Ascending aorta (tissue), 2 donors: ENCODE data around the gene TEN1. TPM values are rescaled to one million over a fixed set of nuclear protein-coding genes. Genes with fewer than 3 reads are reported as not detected.

Experiments
- DNase-seq, 2 donors: peaks; one replicate each; pipeline ENCODE4 v3.0.0-alpha.2; 2019; ENCODE audit warnings: low spot score in 2 of 2
- H3K27ac ChIP-seq, 2 donors: fragments of 200-600 bp; sonication (generic); one replicate each; pipeline ENCODE4 v1.5.1; 2016 to 2017; ENCODE audit warnings: mild to moderate bottlenecking in 1 of 2
- H3K27me3 ChIP-seq: fragments of 200-600 bp; sonication (generic); one replicate; pipeline ENCODE4 v1.5.1; 2017
- H3K36me3 ChIP-seq, 2 donors: fragments of 200-600 bp; sonication (generic); one replicate each; pipeline ENCODE4 v1.5.1; 2016
- H3K4me1 ChIP-seq, 2 donors: fragments of 200-600 bp; sonication (generic); one replicate each; pipeline ENCODE4 v1.5.1; 2016 to 2017; ENCODE audit warnings: mild to moderate bottlenecking in 1 of 2
- H3K4me3 ChIP-seq, 2 donors: fragments of 200-600 bp; sonication (generic); one replicate each; pipeline ENCODE4 v1.5.1; 2016 to 2017; ENCODE audit warnings: mild to moderate bottlenecking in 1 of 2
- H3K9me3 ChIP-seq, 2 donors: fragments of 200-600 bp; sonication (generic); one replicate each; pipeline ENCODE4 v1.5.1; 2016
- CTCF ChIP-seq, 3 experiments: fragments of 200-600 bp in 2 of 3; fragments of 450-650 bp in 1 of 3; sonication (generic) in 2 of 3; IDR thresholded peaks; one replicate each; pipeline ENCODE4 v1.5.1; 2016 to 2019; ENCODE audit warnings: antibody characterized with exemption in 3 of 3, mild to moderate bottlenecking in 1 of 3, moderate library complexity in 1 of 3
- intact Hi-C: fragments of 100-400 bp; cut with DNase I; formaldehyde crosslinking; loops from one replicate; pipeline ENCODE4 v1.15.1; 2023
- total RNA-seq: library from RNA; depleted of rRNA; stranded (reverse); fragments of >200 nt; gene quantifications from one replicate; pipeline ENCODE4 v1.1.0, GENCODE V29; 2016

The TEN1 gene
- total RNA-seq, 1 donor from 2014 or later, result 33.6 TPM

GRCh38 chr17:76026714-76027158 lies 47.7 kb downstream of the TEN1 start:
- intact Hi-C loops, result no loop called here
- Histone ChIP-seq H3K9me3 (no peaks in the 10 kb centered on the region), H3K4me1 (no peaks in the 10 kb centered on the region), H3K4me3 (no peak overlapping the region), H3K27ac (no peak overlapping the region), H3K27me3 (no peaks in the 10 kb centered on the region), H3K36me3 (no peaks in the 10 kb centered on the region)
- no peak for DNase-seq
- no peak for TF ChIP-seq CTCF (IDR thresholded peaks at IDR 0.05)

- Histone ChIP-seq H3K9me3 (no peaks in the 10 kb centered on the region), H3K27me3 (no peaks in the 10 kb centered on the region), H3K4me3 (no peak within 1 kb of the TSS), H3K27ac (no peak within 1 kb of the TSS), H3K4me1 (no peaks in the 10 kb centered on the region), H3K36me3 (no peaks in the 10 kb centered on the region)
- DNase-seq, result no peak
- no peak for TF ChIP-seq CTCF (IDR thresholded peaks at IDR 0.05)
- intact Hi-C loops, result no loop called here
Measured at GRCh38 chr17:76027159-76027839, 48.3 kb downstream of the TEN1 start, which contains the start of gene EVPL. TSS of gene EVPL (minus strand) at chr17:76027306. CDS start at chr17:76027198, 108 bp downstream.

- no peaks in the 10 kb centered on the region for H3K36me3 ChIP-seq
- H3K27ac ChIP-seq, result no peak overlapping the region
- no peaks in the 10 kb centered on the region for H3K4me1 ChIP-seq
- no peaks in the 10 kb centered on the region for H3K27me3 ChIP-seq
- H3K9me3 ChIP-seq, result no peaks in the 10 kb centered on the region
- DNase-seq, result no peak
- intact Hi-C loops, result no loop called here
- no peak for TF ChIP-seq CTCF (IDR thresholded peaks at IDR 0.05)
- no peak overlapping the region for H3K4me3 ChIP-seq
Measured at GRCh38 chr17:76032073-76032779, 53.2 kb downstream of the TEN1 start.

GRCh38 chr17:76032780-76033108 lies 53.7 kb downstream of the TEN1 start:
- no peak for TF ChIP-seq CTCF (IDR thresholded peaks at IDR 0.05)
- intact Hi-C loops, result no loop called here
- no peak overlapping the region for H3K27ac ChIP-seq

GRCh38 chr17:76033139-76033538 lies 54.1 kb downstream of the TEN1 start:
- intact Hi-C loops, result no loop called here
- Histone ChIP-seq H3K4me3 (no peak overlapping the region), H3K27ac (no peak overlapping the region), H3K9me3 (no peaks in the 10 kb centered on the region), H3K4me1 (no peaks in the 10 kb centered on the region), H3K36me3 (peaks cover 0 to 2% of the 10 kb centered on the region in 2 donors), H3K27me3 (no peaks in the 10 kb centered on the region)
- no peak for TF ChIP-seq CTCF (IDR thresholded peaks at IDR 0.05)
- no peak for DNase-seq

More at GRCh38 chr17:76032780-76033108, 53.7 kb downstream of the TEN1 start:
- no peak for DNase-seq
- Histone ChIP-seq H3K4me3 (no peak overlapping the region), H3K36me3 (no peaks in the 10 kb centered on the region), H3K4me1 (no peaks in the 10 kb centered on the region), H3K9me3 (no peaks in the 10 kb centered on the region), H3K27me3 (no peaks in the 10 kb centered on the region)
